SK-MEL-5 (cell line): ENCODE data around the gene RFPL3. TPM values are rescaled to one million over a fixed set of nuclear protein-coding genes. Genes with fewer than 3 reads are reported as not detected.
"Not testable (repeated sequence)": the region's sequence is repeated elsewhere in the genome, so short reads cannot be mapped to it uniquely, and the experiment has no call there.

ENCODE experiments used
- DNase-seq: peaks from one replicate; pipeline ENCODE4 v3.0.0-alpha.2; 2016; ENCODE audit warnings: low read depth, low spot score
- in situ Hi-C: cut with HindIII; loops from 2 replicates; pipeline ENCODE4 v1.10.0; 2016; ENCODE audit warnings: low sequenced_read_pairs, high pct_unique_total_duplicates, low pct_unique_long_range_greater_than_20kb
- total RNA-seq: library from RNA; depleted of rRNA; stranded (reverse); fragments of >200 nt; shearing (Covaris generic); gene quantifications from 2 replicates; pipeline ENCODE4 v1.2.3, GENCODE V29; 2014

RFPL3 gene
- total RNA-seq, 1 experiment from 2014 or later = not detected

GRCh38 chr22:32341122-32341740, 16.4 kb upstream of the RFPL3 start:
- in situ Hi-C loops = no loop called here
- DNase-seq = no peak

- in situ Hi-C loops = no loop called here
- no peak for DNase-seq
These were observed 14.7 kb upstream of the RFPL3 start for GRCh38 chr22:32342977-32343376.

- in situ Hi-C loops = no loop called here
- no peak for DNase-seq
These were observed 13.7 kb upstream of the RFPL3 start for GRCh38 chr22:32343941-32344340.

- in situ Hi-C loops = no loop called here
These were observed 9.5 kb upstream of the RFPL3 start for GRCh38 chr22:32348031-32348611.

GRCh38 chr22:32351875-32352274, 5.8 kb upstream of the RFPL3 start:
- in situ Hi-C loops, DNase-seq: not testable (repeated sequence)

More at GRCh38 chr22:32348031-32348611, 9.5 kb upstream of the RFPL3 start:
- DNase-seq = no peak

GRCh38 chr22:32352681-32353080, 5.0 kb upstream of the RFPL3 start:
- in situ Hi-C loops = no loop called here
- no peak for DNase-seq

- DNase-seq = no peak
- in situ Hi-C loops = no loop called here
These were observed 4.4 kb upstream of the RFPL3 start for GRCh38 chr22:32353292-32353691.

- no peak for DNase-seq
- in situ Hi-C loops = no loop called here
These were observed 3.8 kb upstream of the RFPL3 start for GRCh38 chr22:32353840-32354239.

GRCh38 chr22:32354360-32355351, 3.0 kb upstream of the RFPL3 start:
- DNase-seq = no peak
- in situ Hi-C loops = no loop called here

- in situ Hi-C loops = no loop called here
- DNase-seq = peak; percentile 31
These were observed 1.9 kb upstream of the RFPL3 start for GRCh38 chr22:32355760-32356159.

- in situ Hi-C loops, DNase-seq: not testable (repeated sequence)
These were observed 2.4 kb downstream of the RFPL3 start for GRCh38 chr22:32360096-32360495.

GRCh38 chr22:32361257-32361656, 3.6 kb downstream of the RFPL3 start:
- no peak for DNase-seq
- in situ Hi-C loops = no loop called here

GRCh38 chr22:32364210-32364609, 6.5 kb downstream of the RFPL3 start:
- no peak for DNase-seq
- in situ Hi-C loops = no loop called here

- in situ Hi-C loops = no loop called here
- DNase-seq = no peak
These were observed 18.2 kb downstream of the RFPL3 start for GRCh38 chr22:32375678-32376450.

- no peak for DNase-seq
- in situ Hi-C loops = no loop called here
These were observed 19.0 kb downstream of the RFPL3 start for GRCh38 chr22:32376681-32377080.

GRCh38 chr22:32378707-32379272, 21.1 kb downstream of the RFPL3 start:
- in situ Hi-C loops = no loop called here
- DNase-seq = peak; percentile 89

- DNase-seq = no peak
- in situ Hi-C loops = no loop called here
These were observed 23.3 kb downstream of the RFPL3 start for GRCh38 chr22:32380991-32381390.
